Breast epithelium (tissue), 4 donors: ENCODE data around the gene P2RX6. TPM values are rescaled to one million over a fixed set of nuclear protein-coding genes. Genes with fewer than 3 reads are reported as not detected.

Experiments
- DNase-seq, 2 donors: peaks; one replicate each; pipeline ENCODE4 v3.0.0-alpha.2; 2019; ENCODE audit warnings: low spot score in 2 of 2
- H3K27ac ChIP-seq, 2 donors: fragments of 200-600 bp; sonication (generic) in 1 of 2; one replicate each; pipeline ENCODE4 v1.5.1; 2016 to 2019; ENCODE audit warnings: mild to moderate bottlenecking in 1 of 2
- H3K27me3 ChIP-seq, 2 donors: fragments of 200-600 bp; sonication (generic) in 1 of 2; one replicate each; pipeline versions ENCODE4 v1.5.1 to v1.6.0; 2017 to 2019; ENCODE audit warnings: control low read depth in 1 of 2, mild to moderate bottlenecking in 1 of 2
- H3K36me3 ChIP-seq: fragments of 200-600 bp; one replicate; pipeline ENCODE4 v1.5.1; 2019
- H3K4me1 ChIP-seq, 2 donors: fragments of 200-600 bp; sonication (generic); one replicate each; pipeline ENCODE4 v1.5.1; 2016 to 2019; ENCODE audit warnings: control low read depth in 1 of 2
- H3K4me3 ChIP-seq, 3 donors: fragments of 200-600 bp; sonication (generic); 1 replicate in 2 of 3; 2 replicates in 1 of 3; pipeline ENCODE4 v1.5.1; 2016 to 2019; ENCODE audit warnings: mild to moderate bottlenecking in 3 of 3, moderate library complexity in 2 of 3
- H3K9me3 ChIP-seq, 2 donors: fragments of 200-600 bp; sonication (generic) in 1 of 2; one replicate each; pipeline ENCODE4 v1.5.1; 2016 to 2019; ENCODE audit warnings: control low read depth in 1 of 2
- CTCF ChIP-seq, 3 donors: fragments of 450-650 bp; IDR thresholded peaks; one replicate each; pipeline ENCODE4 v1.5.1; 2016 to 2017; ENCODE audit warnings: antibody characterized with exemption in 3 of 3, mild to moderate bottlenecking in 3 of 3, moderate library complexity in 3 of 3
- POLR2A ChIP-seq: fragments of 450-650 bp; IDR thresholded peaks from one replicate; pipeline ENCODE4 v1.6.1; 2016; ENCODE audit warnings: antibody characterized with exemption, mild to moderate bottlenecking, moderate library complexity
- POLR2AphosphoS5 ChIP-seq, 3 donors: sonication (generic); formaldehyde crosslinking; IDR thresholded peaks; one replicate each; pipeline ENCODE4 v1.6.1; 2017; ENCODE audit warnings: antibody characterized with exemption in 3 of 3
- intact Hi-C: fragments of 100-400 bp; cut with DNase I; formaldehyde crosslinking; loops from one replicate; pipeline ENCODE4 v1.15.1; 2023; ENCODE audit warnings: low total_unique reads
- total RNA-seq, 3 donors: library from RNA; depleted of rRNA; stranded (reverse); fragments of >200 nt; gene quantifications; one replicate each; pipeline ENCODE4 v1.1.0, GENCODE V29; 2016

The P2RX6 gene
- total RNA-seq, 3 donors from 2014 or later = 1.6 TPM; not detected in 2

- H3K9me3 ChIP-seq = no peaks in the 10 kb centered on the region
- H3K27ac ChIP-seq = no peak overlapping the region
- no peak overlapping the region for H3K4me3 ChIP-seq
- no peak for DNase-seq
- TF ChIP-seq CTCF (IDR thresholded peaks at IDR 0.05) (no peak), POLR2AphosphoS5 (IDR thresholded peaks at IDR 0.05) (no peak), POLR2A (no peak)
- intact Hi-C loops = loop anchor here (5.0 kb wide), 1 partner anchor 1015 kb away; no protein-coding TSS in a partner anchor
- H3K36me3 ChIP-seq = no peaks in the 10 kb centered on the region
- no peaks in the 10 kb centered on the region for H3K27me3 ChIP-seq
- H3K4me1 ChIP-seq = peaks cover 0 to 9% of the 10 kb centered on the region in 2 donors
Measured at GRCh38 chr22:20987375-20987774, 27.6 kb upstream of the P2RX6 start.

- Histone ChIP-seq H3K4me1 (no peaks in the 10 kb centered on the region), H3K27me3 (no peaks in the 10 kb centered on the region), H3K27ac (no peak overlapping the region), H3K36me3 (no peaks in the 10 kb centered on the region), H3K4me3 (no peak overlapping the region), H3K9me3 (no peaks in the 10 kb centered on the region)
- DNase-seq = no peak
- TF ChIP-seq CTCF (IDR thresholded peaks at IDR 0.05) = no peak
- no peak for TF ChIP-seq POLR2AphosphoS5 (IDR thresholded peaks at IDR 0.05)
- TF ChIP-seq POLR2A = no peak
- intact Hi-C loops = loop anchor here (5.0 kb wide), 1 partner anchor 1014 kb away; no protein-coding TSS in a partner anchor
Measured at GRCh38 chr22:20988573-20989322, 26.2 kb upstream of the P2RX6 start.

- H3K9me3 ChIP-seq = no peaks in the 10 kb centered on the region
- H3K36me3 ChIP-seq = no peaks in the 10 kb centered on the region
- no peak overlapping the region for H3K27ac ChIP-seq
- H3K4me3 ChIP-seq = no peak overlapping the region
- H3K4me1 ChIP-seq = no peaks in the 10 kb centered on the region
- intact Hi-C loops = loop anchor here (5.0 kb wide), 1 partner anchor 1013 kb away; no protein-coding TSS in a partner anchor
- no peaks in the 10 kb centered on the region for H3K27me3 ChIP-seq
- TF ChIP-seq CTCF (IDR thresholded peaks at IDR 0.05) (no peak), POLR2AphosphoS5 (IDR thresholded peaks at IDR 0.05) (no peak)
- DNase-seq = no peak
Measured at GRCh38 chr22:20989323-20990138, 25.4 kb upstream of the P2RX6 start.

GRCh38 chr22:20990184-20991180 lies 24.5 kb upstream of the P2RX6 start:
- Histone ChIP-seq H3K27me3 (no peaks in the 10 kb centered on the region), H3K9me3 (no peaks in the 10 kb centered on the region), H3K4me1 (no peaks in the 10 kb centered on the region), H3K36me3 (no peaks in the 10 kb centered on the region), H3K4me3 (no peak overlapping the region), H3K27ac (no peak overlapping the region)
- no peak for DNase-seq
- TF ChIP-seq POLR2A (no peak), POLR2AphosphoS5 (IDR thresholded peaks at IDR 0.05) (no peak)
- intact Hi-C loops = no loop called here
